Raji (cell line): Measurements from ENCODE around the gene DOCK1.

Experiments
- POLR2A ChIP-seq: IDR thresholded peaks from 2 replicates; pipeline ENCODE4 v1.6.1; 2011; ENCODE audit warnings: low read depth, low read length, control low read depth; ENCODE audit not compliant: insufficient read depth

The DOCK1 gene

GRCh38 chr10:127157506-127158200 lies 252.4 kb downstream of the DOCK1 start:
- no peak for TF ChIP-seq POLR2A

- TF ChIP-seq POLR2A: no peak
Observed at GRCh38 chr10:127158662-127159061, 253.4 kb downstream of the DOCK1 start.

- no peak for TF ChIP-seq POLR2A
Observed at GRCh38 chr10:127159648-127160245, 254.5 kb downstream of the DOCK1 start.

GRCh38 chr10:127161482-127161881 lies 256.3 kb downstream of the DOCK1 start:
- TF ChIP-seq POLR2A: no peak

DNA sequence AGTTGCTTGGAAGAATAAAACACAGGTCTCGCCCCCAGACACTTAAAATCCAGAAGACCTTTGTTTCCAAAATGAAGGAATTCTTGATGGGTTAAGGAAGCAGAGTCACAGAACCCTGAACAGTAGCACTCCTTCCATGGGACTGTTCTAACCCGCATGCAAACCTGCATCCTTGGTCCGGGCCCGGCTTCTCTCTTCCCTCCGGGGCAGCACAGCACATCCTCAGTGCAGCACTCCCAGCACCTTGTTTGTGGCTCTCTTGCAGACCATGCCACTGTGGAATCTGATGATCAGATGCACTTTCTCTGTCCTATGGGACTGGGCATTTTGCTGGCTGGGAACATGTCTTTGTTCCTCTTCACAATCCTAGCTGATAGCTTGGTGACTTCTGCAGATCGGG lies 257.6 kb downstream of the DOCK1 start:
- no peak for TF ChIP-seq POLR2A

- TF ChIP-seq POLR2A: no peak
Observed at GRCh38 chr10:127168261-127168660, 263.0 kb downstream of the DOCK1 start.

DNA sequence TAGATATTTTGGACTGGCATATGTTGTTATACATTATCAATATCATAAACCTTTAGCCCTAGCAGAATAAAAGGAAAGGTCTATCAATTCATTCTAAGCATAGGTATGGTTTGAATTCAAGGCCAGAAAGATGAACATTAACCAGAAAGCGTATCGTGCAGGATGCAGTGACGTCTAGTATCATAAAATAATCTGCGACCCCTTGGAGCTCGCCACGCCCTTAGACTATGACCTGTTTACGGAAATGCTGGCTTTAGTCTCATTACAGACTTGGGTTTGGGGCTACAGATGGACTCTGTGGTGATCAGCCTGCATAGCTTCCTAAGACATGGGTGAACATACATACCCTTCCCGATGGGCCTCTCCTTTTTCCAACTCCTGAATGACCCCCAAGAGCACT lies 269.6 kb downstream of the DOCK1 start:
- no peak for TF ChIP-seq POLR2A

- TF ChIP-seq POLR2A: no peak
Observed at GRCh38 chr10:127175357-127176110, 270.3 kb downstream of the DOCK1 start.

GRCh38 chr10:127176649-127177048 lies 271.4 kb downstream of the DOCK1 start:
- TF ChIP-seq POLR2A: no peak

- TF ChIP-seq POLR2A: no peak
Observed at GRCh38 chr10:127179612-127180250, 274.5 kb downstream of the DOCK1 start.

GRCh38 chr10:127182161-127182560 lies 276.9 kb downstream of the DOCK1 start:
- no peak for TF ChIP-seq POLR2A

- TF ChIP-seq POLR2A: no peak
Observed at GRCh38 chr10:127184582-127184981, 279.4 kb downstream of the DOCK1 start.

DNA sequence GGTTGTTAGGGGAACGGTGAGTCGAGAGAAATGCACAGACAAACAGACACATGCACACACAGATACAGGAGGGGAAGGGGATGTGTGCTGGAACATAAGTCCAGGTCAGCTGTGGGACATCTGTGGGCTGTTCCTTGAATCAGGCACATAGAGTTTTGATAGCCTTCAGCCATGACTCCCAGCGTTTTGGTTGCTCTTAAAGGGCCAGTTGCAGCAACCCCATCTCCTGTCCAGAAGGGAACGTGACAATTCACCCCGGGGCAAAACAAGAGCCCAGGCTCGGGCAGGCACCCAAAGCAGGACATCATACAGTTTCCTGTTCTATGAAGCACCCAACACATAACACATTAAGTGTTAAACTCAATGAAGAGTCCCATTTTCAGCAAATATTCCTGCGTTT lies 281.6 kb downstream of the DOCK1 start:
- TF ChIP-seq POLR2A: no peak

DNA sequence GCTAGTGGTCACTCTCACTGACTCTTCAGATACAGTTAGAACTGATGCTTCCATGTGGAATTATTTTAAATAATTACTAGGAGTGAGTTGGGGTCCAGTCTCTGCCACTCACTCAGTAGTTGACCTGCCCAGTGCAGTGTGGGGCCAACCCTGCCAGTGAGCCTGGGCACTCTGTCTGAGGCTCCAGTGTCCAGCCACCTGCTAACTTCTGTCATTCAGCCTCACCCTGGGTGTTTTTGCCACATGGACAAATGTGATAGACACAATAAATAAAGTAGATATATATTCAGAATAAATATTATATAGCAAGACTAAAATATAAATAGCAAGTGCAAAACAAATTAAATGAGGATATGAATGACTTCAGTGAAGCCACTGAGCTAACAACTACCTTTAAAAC lies 284.0 kb downstream of the DOCK1 start:
- TF ChIP-seq POLR2A: no peak

DNA sequence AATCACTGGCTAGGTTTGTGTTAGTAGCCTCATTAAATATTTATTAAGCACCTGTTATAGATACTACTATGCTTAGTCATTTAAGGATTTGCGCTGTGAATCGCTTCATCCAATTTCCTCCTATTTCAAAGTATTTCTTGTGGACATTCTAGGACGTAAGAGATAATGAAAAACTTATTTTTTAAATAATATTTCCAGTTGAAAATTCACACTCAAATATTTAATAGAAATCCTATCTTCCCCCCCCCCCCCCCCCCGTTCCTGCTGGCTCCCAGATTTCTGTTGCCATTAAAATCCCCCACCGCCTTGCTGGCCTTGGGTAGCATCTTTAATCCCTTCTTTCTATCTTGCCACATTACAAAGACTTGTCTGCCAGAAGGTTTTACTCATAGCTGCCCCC lies 285.2 kb downstream of the DOCK1 start:
- TF ChIP-seq POLR2A: no peak

GRCh38 chr10:127193125-127193524 lies 287.9 kb downstream of the DOCK1 start:
- no peak for TF ChIP-seq POLR2A
